Ammon's horn (tissue), 1 donor: ENCODE measurements around the gene PLA2G3.
"Not testable (repeated sequence)": the region's sequence is repeated elsewhere in the genome, so short reads cannot be mapped to it uniquely, and the experiment has no call there.

Source experiments
- DNase-seq: peaks from one replicate; pipeline ENCODE4 v3.0.0-alpha.2; 2016; ENCODE audit warnings: low spot score

Gene PLA2G3, protein sequence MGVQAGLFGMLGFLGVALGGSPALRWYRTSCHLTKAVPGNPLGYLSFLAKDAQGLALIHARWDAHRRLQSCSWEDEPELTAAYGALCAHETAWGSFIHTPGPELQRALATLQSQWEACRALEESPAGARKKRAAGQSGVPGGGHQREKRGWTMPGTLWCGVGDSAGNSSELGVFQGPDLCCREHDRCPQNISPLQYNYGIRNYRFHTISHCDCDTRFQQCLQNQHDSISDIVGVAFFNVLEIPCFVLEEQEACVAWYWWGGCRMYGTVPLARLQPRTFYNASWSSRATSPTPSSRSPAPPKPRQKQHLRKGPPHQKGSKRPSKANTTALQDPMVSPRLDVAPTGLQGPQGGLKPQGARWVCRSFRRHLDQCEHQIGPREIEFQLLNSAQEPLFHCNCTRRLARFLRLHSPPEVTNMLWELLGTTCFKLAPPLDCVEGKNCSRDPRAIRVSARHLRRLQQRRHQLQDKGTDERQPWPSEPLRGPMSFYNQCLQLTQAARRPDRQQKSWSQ

DNA sequence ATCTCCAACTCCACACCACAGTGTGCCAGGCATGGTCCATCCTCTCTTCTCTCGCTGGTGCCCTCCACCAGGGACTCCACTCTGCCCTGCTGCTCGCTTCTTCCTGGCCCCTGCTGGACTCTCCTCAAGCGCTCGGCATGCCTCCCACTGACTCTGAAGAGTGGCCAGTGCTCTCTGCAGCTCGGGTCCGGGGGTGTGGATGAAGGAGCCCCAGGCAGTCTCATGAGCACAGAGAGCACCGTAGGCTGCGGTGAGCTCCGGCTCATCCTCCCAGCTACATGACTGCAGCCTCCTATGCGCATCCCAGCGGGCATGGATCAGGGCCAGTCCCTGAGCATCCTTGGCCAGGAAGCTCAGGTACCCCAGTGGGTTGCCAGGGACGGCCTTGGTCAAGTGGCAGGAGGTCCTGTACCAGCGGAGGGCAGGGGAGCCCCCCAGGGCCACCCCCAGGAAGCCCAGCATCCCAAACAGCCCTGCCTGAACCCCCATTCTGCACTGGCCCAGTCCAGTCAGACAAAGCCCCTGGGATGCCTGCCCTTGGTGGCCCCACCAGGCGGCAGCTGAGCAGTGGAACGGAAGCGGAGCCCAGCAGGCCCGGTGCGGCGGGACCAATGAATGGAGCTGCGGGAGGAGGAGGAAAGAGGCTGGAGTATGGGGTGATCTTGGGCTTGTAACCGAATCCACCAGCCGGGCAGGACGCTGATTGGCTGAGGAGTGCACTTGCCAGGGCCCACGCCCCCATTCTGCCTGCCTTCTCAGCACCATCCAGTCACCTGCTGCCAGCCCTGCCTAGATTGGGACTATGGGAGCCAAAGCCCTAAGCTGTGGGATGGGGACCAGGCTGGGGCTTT lies at the start of gene PLA2G3:
Gene PLA2G3 (minus strand): TSS at position 643 of the 851 bp plus-strand sequence. CDS start 154 bp downstream, at position 489.
- DNase-seq = no peak

DNA sequence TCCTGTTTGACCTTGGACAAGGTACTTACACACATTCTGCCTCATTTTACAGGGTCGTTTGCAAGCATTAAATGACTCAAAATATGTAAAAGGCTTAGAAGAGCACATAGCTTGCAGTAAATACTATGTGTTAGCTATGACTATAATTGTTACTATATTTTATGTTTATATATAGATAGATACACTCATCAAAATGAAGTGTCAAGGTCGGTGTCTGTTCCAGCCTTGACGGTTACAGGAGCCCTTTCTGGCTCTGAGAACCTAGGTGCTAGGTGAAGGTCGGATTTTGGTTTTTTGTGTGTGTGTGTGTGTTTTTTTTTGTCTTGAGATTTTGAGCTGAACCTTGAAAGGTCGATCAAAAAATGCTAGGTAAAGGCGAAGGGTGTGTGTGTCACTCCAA lies 47.3 kb upstream of the PLA2G3 start:
- DNase-seq = no peak

DNA sequence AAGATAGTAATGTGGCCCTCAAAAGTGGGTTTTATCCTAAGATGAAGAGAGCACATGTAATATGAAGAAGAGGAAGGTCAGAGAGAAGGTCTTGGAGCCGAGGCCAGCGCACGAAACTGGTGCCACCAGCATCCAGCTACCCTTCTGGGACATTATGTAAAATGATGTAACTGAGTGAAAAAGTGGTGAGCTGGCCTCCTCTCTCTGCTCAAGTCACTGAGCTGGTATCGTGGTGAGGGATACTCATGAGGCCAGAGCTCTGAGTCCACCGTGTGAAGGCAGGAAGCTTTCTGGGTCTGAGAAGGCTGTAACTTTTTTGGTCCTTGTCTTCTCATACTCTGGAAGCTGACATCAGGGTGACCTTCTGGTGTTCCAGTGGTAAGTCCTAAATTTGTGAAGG lies 44.7 kb upstream of the PLA2G3 start:
- DNase-seq = no peak

DNA sequence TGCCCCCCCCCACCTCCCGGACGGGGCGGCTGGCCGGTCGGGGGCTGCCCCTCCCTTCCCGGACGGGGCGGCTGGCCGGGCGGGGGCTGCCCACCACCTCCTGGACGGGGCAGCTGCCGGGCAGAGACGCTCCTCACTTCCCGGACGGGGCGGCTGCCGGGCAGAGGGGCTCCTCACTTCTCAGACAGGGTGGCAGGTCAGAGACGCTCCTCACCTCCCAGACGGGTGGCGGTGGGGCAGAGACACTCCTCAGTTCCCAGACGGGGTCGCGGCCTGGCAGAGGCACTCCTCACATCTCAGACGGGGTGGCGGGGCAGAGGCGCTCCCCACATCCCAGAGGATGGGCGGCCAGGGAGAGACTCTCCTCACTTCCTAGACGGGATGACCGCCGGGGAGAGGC lies 43.7 kb upstream of the PLA2G3 start:
- no peak for DNase-seq

DNA sequence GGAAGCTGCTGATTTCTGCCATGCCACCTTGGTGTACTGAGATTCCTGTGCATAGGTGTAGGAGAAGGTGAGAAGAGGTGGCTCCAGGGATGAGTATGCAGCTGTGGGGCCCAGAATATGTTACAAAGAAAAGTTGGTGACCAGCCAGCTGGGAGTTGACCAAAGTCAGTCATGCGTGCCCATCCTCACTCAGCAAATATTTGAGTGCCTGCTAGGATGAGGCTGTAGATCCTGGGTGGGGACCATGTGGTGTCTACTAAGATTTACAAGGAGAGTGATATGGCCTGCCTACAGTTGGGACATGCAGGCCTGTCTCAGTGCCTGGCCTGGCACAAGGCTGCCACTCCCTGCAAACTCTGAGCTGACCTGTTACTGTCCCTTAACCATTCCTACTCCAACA lies 39.0 kb upstream of the PLA2G3 start:
- no peak for DNase-seq

DNA sequence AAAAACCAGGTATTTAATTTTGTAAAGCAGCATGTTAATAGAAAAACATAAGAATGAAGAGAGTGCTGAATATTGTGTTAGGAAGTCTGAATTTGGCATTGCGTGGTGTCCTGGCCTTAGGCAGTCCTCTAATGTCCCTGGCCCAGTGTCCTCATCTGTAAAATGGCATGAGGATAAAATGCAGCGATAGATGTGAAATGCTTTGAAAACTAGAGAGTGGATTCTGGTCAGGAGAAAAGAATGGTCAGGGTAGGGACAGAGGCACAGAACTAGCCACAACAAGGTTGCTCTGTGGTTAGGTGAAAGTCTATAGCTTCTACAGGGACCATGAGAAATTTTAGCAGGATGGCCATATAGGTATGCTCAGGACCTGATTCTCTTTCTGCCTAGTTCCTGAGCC lies 38.6 kb upstream of the PLA2G3 start:
- no peak for DNase-seq

DNA sequence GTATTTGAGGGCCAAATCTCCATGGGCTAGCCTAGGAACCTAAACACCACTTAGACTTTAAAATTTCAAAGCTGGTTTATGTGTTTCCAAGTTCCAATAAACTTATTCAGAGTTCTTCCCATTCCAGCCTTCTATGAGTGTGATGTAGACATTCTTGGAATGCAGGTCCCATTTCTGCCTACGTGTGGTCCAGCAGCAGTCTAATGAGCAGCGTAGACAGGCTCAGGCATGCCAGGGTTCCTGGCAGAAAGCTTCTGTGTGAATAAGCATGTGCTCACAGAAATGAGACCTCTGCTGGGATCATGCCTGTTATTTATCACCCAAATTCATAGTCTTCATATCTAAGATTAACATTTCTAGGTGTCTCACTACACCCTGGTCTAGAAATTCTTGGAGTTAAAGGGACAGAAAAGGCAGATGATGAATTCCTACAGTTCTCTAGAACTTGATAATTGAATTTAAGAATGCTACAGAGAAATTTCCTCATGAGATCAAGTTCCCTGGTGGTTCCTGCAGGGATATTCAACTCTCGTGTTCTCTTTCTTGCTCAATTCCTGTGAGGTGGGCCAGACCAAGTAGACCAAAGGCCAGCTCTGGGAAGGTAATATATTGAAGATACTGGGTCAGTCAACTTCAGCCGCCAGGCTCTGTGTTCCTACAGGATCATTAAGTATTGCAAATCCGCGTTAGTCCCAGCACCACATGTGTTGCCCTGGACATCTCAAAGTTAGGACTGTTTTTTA lies 37.3 kb upstream of the PLA2G3 start:
- no peak for DNase-seq

DNA sequence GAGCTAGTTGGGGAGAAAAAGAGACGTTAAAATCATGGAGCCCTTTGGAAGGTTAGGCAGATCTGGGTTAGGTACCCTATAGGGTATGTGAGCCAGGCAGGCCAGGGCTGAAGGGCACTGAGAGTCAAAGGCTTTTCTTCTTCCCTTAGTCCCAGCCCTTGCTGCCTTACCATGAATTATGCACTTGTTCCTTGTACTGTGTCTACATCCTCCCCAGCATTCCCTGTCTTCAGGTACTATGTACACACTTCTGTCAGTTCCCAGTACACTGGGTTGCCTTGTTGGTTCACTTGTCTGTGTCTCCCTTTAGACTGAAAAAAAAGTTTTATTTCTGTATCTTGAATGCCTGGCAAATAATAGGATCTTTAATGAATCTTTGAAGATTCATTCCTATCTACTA lies 36.6 kb upstream of the PLA2G3 start:
- no peak for DNase-seq

DNA sequence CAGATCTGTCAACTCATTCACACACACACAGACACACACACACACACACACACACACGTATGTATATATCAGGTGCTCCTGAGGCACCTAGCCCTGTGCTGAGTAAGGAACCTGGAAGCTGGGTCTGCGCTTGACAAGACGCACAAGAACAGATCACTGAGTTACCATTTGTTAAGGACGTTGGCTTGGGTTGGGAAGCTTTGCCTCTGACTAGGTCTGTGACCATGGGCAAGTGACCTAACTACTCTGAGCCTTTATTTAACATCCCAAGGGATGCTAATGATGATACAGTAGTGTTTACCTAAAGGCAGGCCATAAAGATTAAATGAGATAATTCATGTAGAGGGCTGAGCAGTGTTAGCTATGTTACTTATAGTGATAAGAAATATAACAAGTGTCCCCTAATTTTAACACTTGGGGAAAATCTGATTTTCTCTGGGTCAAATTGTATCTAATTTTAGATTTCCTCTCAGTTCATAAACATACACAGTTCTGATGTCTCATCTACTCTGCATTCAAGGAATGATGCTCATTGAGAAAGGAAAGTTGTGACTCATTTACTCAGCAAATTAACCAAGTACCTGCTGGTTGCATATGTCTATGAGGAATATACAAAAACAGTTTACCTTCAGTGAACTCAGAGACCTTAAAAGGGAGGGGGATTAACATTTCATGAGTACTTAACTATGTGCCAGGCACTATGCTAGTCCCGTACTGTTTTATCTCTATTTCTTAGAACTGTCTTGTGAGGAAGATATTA lies 33.3 kb upstream of the PLA2G3 start:
- no peak for DNase-seq

DNA sequence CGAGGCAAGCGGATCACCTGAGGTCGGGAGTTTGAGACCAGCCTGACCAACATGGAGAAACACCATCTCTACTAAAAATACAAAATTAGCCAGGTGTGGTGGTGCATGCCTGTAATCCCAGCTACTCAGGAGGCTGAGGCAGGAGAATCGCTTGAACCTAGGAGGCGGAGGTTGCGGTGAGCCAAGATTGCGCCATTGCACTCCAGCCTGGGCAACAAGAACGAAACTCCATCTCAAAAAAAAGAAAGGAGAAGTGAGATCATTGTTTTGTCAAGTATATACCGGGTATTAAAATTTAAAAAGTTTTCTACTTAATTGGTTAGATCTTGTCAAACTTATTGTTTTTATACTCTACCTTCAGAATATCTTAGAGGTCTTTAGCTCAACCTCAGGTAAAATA lies 31.4 kb upstream of the PLA2G3 start:
- not testable (repeated sequence) for DNase-seq

DNA sequence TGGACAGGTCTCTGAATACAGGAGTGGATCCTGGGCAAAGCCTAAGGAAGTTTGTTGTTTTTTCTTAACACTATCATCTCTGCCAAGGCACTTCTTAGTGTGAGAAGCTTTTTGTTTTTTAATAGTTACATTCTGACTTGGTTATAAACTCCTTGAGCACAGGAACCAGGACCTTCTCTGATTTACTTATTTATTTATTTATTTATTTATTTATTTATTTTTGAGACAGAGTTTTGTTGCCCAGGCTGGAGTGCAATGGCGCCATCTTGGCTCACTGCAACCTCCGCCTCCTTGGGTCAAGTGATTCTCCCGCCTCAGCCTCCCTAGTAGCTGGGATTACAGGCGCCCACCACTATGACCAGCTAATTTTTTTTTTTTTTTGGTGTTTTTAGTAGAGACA lies 30.7 kb upstream of the PLA2G3 start:
- DNase-seq = no peak

DNA sequence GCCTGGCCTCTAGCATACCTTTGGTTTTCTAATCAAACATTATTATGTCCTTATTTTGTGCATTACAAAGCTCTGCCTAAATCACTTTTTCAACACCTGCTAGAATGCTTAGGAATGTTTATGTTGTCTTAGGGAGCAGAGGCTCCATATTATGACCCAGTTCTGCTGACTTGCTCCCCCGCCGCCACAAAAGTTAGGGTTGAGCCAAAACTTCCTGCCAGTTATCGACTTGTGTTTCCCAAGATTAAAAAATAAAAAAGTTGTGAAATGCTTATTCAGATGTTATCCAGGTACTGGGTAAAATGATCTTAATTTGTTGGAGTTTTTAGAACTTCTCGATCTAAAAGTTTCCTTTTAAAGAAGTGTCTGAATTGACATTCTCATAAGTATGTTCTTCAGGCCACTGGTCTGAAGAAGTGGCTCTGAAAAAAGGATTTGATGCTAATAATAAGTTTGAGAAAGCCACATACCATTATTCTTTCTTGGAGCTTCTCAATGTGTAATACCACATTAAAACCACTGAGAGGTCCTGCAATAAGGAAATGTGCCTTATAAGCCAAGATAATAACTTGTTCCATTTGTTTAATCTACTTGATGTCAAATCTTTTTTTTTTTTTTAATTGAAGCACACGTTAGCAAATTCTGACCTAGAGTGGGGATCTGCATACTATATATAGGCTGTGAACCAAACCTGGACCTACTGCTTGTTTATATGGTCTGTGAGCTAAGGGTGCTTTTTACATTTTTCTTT lies 21.9 kb upstream of the PLA2G3 start:
- DNase-seq = no peak

DNA sequence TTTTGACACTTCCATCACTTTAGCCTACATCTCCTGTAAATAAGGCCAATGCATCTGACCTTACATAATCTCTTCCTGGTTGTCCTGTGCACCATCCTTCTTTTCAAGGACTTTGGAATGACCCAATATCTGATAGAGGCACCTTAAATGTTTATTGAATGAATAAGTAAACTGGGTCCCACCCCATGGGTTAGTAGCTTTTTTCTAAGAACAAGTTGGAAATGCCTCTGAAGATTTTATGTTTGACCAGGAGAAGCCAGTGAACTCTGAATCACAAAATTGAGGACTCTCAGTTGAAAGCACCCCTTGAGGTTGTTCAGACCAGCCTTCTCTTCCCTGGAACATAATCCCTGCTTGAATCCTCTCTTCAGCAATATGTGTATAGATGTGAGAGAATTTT lies 21.1 kb upstream of the PLA2G3 start:
- no peak for DNase-seq

DNA sequence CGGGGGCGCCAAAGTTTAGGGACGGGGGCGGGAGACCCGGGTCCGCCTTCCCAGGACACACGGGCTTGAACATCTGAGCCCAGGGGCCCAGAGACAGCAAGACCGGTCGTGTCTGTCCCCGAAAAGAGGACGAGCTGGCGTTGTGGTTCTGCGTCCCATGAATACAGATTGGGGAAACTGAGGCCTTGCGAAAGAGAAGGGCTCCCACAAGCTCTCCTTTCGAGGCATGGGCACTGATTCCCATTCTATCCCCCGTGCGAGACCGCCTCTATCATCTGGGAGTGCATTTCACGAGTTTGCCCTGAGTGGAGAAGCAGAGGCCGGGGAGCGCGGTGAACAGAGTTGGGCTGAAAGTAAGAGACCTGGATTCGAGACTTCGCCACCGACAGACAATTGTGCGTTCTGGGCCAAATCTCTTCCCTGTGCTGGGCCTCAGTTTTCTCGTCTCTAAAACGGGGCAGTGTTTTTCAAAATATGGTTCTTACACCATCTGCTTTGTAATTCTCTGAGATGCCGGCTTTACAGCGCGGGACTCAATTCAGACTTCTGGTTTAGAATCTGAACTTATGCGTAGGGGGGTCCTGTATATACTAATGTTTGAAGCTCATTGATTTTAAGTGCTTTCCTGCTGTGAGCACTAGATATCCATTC lies 20.1 kb upstream of the PLA2G3 start:
- DNase-seq = peak; percentile 31

DNA sequence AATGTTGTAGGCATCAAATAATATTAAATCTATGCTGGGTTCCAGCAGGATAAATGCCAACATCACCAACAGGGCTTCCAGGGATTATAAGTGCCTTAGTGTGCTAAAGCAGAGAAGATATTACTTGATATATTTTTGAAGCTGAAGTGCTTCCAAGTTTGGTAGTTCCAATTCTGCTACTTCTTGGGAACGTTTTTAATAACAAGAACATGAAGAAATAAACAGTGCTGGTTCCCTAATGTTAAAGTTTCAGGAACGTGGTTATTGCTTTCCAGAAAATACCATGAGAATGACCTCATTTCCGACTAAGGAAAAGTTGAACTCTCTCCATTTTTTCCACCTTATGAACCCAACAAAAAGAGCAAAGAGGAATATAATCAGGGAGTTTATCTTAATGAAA lies 15.1 kb upstream of the PLA2G3 start:
- no peak for DNase-seq

DNA sequence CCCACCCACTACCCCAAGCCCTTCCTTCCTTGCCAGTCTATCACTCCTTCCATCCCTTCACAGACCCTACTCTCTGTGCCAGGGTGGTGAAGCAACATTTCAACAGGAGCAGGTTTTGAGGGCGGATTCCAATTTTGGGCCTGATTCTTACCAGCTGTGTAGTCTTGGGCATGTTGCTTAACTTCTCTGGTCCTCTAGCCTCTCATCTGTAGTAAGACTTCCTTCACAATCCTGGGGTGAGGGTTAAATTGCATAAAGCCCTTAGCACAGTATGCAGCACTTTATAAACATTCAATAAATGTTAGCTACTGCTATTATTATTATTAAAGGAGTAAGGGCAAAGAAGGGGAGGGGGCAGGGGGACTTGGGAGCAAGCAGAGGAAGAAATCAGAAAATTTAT lies 14.7 kb upstream of the PLA2G3 start:
- no peak for DNase-seq

DNA sequence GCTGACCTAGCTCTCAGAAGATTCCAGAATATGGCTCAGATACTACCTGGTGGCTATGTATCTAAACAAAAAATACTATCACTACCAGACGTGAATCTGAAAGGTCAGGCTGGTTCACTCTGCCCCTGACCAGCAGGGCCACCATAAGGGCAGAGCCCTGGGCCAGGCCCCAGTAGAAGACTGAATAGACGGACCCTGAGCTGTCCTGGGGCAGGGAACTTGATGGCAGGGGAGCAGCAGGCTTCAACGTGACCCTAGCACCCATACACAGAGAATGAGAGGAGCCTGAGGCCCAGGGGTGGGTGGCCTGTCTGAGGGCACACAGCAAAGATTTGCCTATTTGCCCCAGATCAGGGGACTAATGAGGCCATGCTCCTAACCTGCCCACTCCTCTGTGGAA lies 13.0 kb upstream of the PLA2G3 start:
- no peak for DNase-seq

DNA sequence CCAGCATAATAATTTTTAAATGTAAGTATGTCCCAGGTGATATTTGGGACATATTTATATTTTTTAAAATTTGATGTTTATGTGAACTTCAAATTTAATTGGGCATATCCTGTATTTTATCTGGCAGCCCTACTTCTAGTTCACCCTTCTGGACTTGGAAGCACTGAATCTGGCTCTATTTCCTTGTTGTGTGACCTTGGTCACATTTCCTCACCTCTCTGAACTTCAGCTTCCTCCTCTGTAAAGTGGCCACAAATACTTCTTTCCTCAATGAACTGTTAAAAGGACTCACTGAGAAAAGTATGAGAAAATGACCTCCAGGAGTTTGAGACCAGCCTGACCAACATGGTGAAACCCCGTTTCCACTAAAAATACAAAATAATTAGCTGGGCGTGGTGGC lies 11.6 kb upstream of the PLA2G3 start:
- DNase-seq = no peak

DNA sequence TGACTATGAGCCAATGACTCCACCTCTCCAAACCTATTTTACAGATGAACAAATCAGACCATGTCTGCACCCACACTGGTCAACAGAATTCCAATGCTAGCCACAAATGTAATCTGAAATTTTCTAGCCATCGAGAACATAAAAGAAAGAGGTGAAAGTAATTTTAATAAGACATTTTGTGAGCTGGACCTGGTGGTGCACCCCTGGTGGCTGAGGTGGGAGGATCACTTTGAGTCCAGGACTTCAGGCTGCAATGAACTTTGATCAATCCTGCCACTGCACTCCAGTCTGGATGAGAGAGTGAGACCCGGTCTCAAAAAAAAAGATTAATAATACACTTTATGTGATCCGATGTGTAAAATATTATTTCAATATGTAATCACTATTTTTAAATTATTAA lies 10.3 kb upstream of the PLA2G3 start:
- DNase-seq = no peak

DNA sequence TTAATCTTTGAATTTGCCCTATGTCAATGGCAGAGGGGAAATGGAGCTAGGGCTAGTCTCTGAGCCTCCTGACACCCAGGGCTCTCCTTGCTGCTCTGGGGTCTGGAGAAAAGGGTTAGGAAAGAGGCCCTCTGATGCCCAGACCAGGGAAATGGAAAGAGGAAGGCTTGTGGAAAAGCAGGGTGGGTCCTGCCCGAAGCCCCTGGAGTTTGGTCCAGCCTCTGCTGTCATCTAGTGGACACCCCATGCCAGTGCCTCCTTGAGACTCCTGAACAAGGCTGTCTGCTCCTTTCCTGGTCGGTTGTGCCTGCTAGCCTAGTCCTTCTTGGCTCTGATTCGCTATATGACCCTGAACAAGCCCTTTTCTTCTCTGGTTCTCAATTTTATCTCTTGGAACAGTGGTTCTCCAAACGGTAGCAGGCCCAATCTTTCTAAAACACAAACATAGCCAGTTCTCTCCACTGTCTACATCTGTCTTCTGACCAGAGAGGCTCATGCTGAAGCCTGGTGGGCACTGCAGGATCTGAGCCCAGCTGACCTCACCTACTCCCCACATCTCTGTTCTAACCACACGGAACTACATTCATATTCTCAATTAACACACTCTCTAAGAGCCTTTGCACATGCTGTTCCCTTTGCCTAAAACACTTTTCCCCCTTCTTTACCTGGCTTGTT lies 8.8 kb upstream of the PLA2G3 start:
- peak; percentile 87 for DNase-seq
